Smooth muscle cell (in vitro differentiated cells): Measurements from ENCODE around the gene OPRD1. TPM values are rescaled to one million over a fixed set of nuclear protein-coding genes. Genes with fewer than 3 reads are reported as not detected.

Experiments used
- DNase-seq: peaks from one replicate; lab custom pipeline; 2025; ENCODE audit not compliant: unreplicated experiment; lab: John Stamatoyannopoulos, UW
- H2AFZ ChIP-seq: fragments of 200-600 bp; sonication (generic); 2 replicates; pipeline ENCODE4 v1.6.0; 2016; ENCODE audit warnings: antibody characterized with exemption, low read depth, mild to moderate bottlenecking
- H3F3A ChIP-seq: fragments of 200-600 bp; sonication (generic); 2 replicates; pipeline ENCODE4 v1.6.0; 2017; ENCODE audit warnings: antibody characterized with exemption, low read depth
- H3K27ac ChIP-seq: fragments of 200-600 bp; sonication (generic); 2 replicates; pipeline ENCODE4 v1.5.1; 2016; ENCODE audit warnings: low read depth, mild to moderate bottlenecking
- H3K27me3 ChIP-seq: fragments of 200-600 bp; sonication (generic); 2 replicates; pipeline ENCODE4 v1.6.1; 2016; ENCODE audit warnings: low read depth, mild to moderate bottlenecking
- H3K36me3 ChIP-seq: fragments of 200-600 bp; sonication (generic); 2 replicates; pipeline ENCODE4 v1.5.1; 2016; ENCODE audit warnings: low read depth
- H3K4me1 ChIP-seq: fragments of 200-600 bp; sonication (generic); 2 replicates; pipeline ENCODE4 v1.5.1; 2016; ENCODE audit warnings: low read depth
- H3K4me2 ChIP-seq: fragments of 200-600 bp; sonication (generic); 2 replicates; pipeline ENCODE4 v1.6.0; 2016; ENCODE audit warnings: mild to moderate bottlenecking
- H3K4me3 ChIP-seq: fragments of 200-600 bp; sonication (generic); 2 replicates; pipeline ENCODE4 v1.5.1; 2016; ENCODE audit warnings: mild to moderate bottlenecking
- H3K79me2 ChIP-seq: fragments of 200-600 bp; sonication (generic); 2 replicates; pipeline ENCODE4 v1.6.0; 2016; ENCODE audit warnings: low read depth, mild to moderate bottlenecking
- H3K9ac ChIP-seq: fragments of 200-600 bp; sonication (generic); 2 replicates; pipeline ENCODE4 v1.6.0; 2016; ENCODE audit warnings: low read depth
- H3K9me3 ChIP-seq: fragments of 200-600 bp; sonication (generic); replicated peaks from 2 replicates; pipeline ENCODE4 v1.5.1; 2016; ENCODE audit warnings: low read depth
- H4K20me1 ChIP-seq: fragments of 200-600 bp; sonication (generic); 2 replicates; pipeline ENCODE4 v1.6.0; 2016; ENCODE audit warnings: low read depth
- WGBS: methylation state at CpG from one replicate; pipeline ENCODE4 v1.1.7; 2016; ENCODE audit warnings: low lambda C conversion rate; 5-methylcytosine and 5-hydroxymethylcytosine counted together
- polyA plus RNA-seq: library from polyadenylated mRNA; unstranded; fragments of >200 nt; fragmentation: Nextera tagmentation; extraction: Ambion mirVana; gene quantifications from 2 replicates; pipeline ENCODE4 v1.2.1, GENCODE V29; 2016
- total RNA-seq: library from RNA; depleted of rRNA; stranded (reverse); fragments of >200 nt; gene quantifications from 2 replicates; pipeline ENCODE4 v1.2.3, GENCODE V29; 2014
- TF ChIP-seq, protein P1 (sequence below): fragments of 200-600 bp; sonication (generic); IDR thresholded peaks from 2 replicates; pipeline ENCODE4 v1.5.1; 2017; ENCODE audit warnings: borderline replicate concordance, mild to moderate bottlenecking, antibody characterized with exemption; ENCODE audit not compliant: insufficient read depth, poor library complexity, severe bottlenecking

OPRD1 gene
- total and polyA plus RNA-seq, 2 experiments from 2014 or later = 0.90 to 1.5 TPM

DNA sequence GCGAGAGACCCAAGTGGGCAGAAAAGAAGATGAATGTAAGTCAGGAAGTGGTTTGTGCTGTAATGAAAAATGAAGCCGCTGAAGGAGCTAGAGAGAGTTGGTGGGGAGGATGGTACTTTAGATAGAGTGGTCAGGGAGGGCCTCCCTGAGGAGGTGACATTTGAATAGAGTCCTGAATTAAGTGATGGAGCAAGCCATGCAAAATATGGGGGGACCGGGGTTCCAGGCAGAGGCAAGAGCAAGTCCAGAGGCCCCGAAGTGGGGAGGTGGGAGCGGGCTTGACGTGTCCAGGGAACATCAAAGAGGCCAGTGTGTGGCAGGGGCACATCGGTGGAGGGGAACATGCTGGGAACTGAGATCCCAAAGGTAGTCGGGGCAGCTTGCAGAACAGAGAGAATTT, 43.1 kb downstream of the OPRD1 start:
- 80% methylated on average over 8 of the region's 8 CpGs for WGBS
- Histone ChIP-seq H4K20me1 (no peaks in the 10 kb centered on the region), H3K9ac (no peak overlapping the region), H3K4me2 (no peak overlapping the region), H3K27me3 (no peaks in the 10 kb centered on the region), H3K4me1 (no peaks in the 10 kb centered on the region), H3K4me3 (no peak overlapping the region), H3K9me3 (no peaks in the 10 kb centered on the region), H3K36me3 (no peaks in the 10 kb centered on the region), H2AFZ (no peak overlapping the region), H3K79me2 (no peaks in the 10 kb centered on the region), H3F3A (no peaks in the 10 kb centered on the region), H3K27ac (no peak overlapping the region)
- DNase-seq = no peak
- TF ChIP-seq, protein P1, sequence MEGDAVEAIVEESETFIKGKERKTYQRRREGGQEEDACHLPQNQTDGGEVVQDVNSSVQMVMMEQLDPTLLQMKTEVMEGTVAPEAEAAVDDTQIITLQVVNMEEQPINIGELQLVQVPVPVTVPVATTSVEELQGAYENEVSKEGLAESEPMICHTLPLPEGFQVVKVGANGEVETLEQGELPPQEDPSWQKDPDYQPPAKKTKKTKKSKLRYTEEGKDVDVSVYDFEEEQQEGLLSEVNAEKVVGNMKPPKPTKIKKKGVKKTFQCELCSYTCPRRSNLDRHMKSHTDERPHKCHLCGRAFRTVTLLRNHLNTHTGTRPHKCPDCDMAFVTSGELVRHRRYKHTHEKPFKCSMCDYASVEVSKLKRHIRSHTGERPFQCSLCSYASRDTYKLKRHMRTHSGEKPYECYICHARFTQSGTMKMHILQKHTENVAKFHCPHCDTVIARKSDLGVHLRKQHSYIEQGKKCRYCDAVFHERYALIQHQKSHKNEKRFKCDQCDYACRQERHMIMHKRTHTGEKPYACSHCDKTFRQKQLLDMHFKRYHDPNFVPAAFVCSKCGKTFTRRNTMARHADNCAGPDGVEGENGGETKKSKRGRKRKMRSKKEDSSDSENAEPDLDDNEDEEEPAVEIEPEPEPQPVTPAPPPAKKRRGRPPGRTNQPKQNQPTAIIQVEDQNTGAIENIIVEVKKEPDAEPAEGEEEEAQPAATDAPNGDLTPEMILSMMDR = no peak

DNA sequence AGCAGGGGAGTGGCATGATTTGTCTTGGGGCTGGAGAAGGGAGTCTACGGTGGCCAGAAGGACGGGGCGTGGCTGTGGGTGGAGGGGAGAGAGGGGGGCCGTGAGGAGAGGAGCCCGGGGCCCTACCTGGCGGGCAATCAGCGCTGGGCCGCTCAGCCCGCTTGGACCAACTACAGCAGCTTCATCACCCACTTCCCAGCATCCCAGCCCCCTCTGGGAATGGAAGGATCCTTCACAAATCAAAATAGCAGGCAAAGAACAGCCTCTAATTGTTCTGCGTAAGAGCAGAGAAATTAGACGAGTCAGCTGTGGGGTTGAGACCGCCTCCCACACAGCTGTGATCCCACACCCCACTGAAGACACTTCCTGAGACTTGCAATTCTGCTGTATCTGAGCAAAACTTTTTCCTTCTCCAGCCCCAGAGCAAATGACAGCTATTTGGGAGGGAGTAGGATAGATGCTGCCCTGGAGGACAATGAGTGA, 43.5 kb downstream of the OPRD1 start:
- Histone ChIP-seq H3K36me3 (no peaks in the 10 kb centered on the region), H3K4me1 (no peaks in the 10 kb centered on the region), H3K4me3 (no peak overlapping the region), H3F3A (no peaks in the 10 kb centered on the region), H3K9me3 (no peaks in the 10 kb centered on the region), H3K9ac (no peak overlapping the region), H4K20me1 (no peaks in the 10 kb centered on the region), H2AFZ (no peak overlapping the region), H3K27ac (no peak overlapping the region), H3K79me2 (no peaks in the 10 kb centered on the region), H3K4me2 (no peak overlapping the region), H3K27me3 (no peaks in the 10 kb centered on the region)
- no peak for DNase-seq
- WGBS = 30% methylated on average over 3 of the region's 12 CpGs
- TF ChIP-seq, protein P1 = no peak

DNA sequence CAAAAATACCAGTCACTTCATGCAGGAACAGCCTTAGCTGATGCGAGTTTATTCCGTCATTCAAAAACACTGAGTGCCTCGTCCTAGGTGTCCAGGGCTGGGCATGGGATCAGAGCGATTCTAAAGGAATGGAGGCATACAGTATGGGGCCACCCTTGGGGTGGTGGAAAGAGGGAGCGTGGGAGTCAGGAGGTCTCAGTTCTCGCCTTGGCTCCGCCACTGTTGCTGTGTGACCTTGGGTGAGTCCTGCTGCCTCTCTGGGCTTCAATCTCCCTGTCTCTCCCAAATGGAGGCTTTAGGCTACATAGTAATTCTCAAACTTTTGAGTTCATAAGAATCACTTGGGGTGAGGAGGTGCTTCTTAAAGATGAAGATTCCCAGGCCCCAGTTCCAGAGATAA, 44.0 kb downstream of the OPRD1 start:
- DNase-seq = no peak
- TF ChIP-seq, protein P1 = no peak
- no peaks in the 10 kb centered on the region for H3K4me1 ChIP-seq
- no peak overlapping the region for H3K4me2 ChIP-seq
- H2AFZ ChIP-seq = no peak overlapping the region
- H3K9ac ChIP-seq = no peak overlapping the region
- no peaks in the 10 kb centered on the region for H3K27me3 ChIP-seq
- H3K4me3 ChIP-seq = no peak overlapping the region
- H3K79me2 ChIP-seq = no peaks in the 10 kb centered on the region
- H4K20me1 ChIP-seq = no peaks in the 10 kb centered on the region
- H3F3A ChIP-seq = no peaks in the 10 kb centered on the region
- H3K36me3 ChIP-seq = no peaks in the 10 kb centered on the region
- H3K9me3 ChIP-seq = no peaks in the 10 kb centered on the region
- no peak overlapping the region for H3K27ac ChIP-seq
- WGBS = 91% methylated on average over 7 of the region's 7 CpGs

DNA sequence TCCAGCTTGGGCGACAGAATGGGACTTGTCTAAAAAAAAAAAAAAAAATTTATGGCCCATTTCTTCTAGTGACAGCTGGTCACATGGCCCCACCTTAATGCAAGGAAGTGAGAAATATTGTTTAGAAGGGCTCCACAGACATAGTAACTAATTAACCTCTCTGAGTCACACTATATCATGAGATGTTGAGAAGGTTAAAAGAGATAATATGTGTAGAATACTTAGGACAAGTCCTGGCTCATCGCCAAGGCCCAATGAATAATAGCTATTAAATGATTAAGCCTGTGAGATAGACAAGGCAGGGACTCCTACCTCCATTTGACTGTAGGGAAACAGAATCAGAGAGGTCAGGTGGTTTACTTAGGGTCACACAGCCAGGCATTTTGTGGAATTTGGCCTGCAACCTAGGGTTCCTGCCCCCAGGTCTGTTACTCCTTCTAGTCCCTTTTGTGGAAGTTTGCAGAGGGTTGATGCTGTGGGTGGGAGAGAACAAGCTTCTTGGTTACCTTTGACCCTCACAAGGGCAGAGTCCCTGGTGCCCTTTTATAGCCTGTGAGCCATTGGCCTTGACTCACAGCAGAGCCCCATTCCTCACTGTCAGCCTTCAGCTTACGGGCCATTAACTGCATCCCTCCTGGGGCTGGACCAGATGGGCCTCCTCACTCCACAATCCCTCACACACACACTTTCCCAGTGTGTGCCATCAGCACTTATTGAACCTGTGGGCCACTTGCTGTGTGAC, 48.5 kb downstream of the OPRD1 start:
- H3K9ac ChIP-seq = no peak overlapping the region
- TF ChIP-seq, protein P1 = no peak

More for the DNA sequence above, 48.5 kb downstream of the OPRD1 start:
- Histone ChIP-seq H3K36me3 (no peaks in the 10 kb centered on the region), H3K9me3 (no peaks in the 10 kb centered on the region), H3K4me3 (no peak overlapping the region), H3F3A (no peaks in the 10 kb centered on the region), H3K4me1 (peaks cover 9% of the 10 kb centered on the region), H2AFZ (no peak overlapping the region), H3K27me3 (no peaks in the 10 kb centered on the region), H4K20me1 (no peaks in the 10 kb centered on the region), H3K79me2 (no peaks in the 10 kb centered on the region), H3K4me2 (no peak overlapping the region), H3K27ac (peak overlapping the region; percentile 41)
- 72% methylated on average over 3 of the region's 3 CpGs for WGBS
- DNase-seq = no peak
